ENCODE measurements around the gene ADD3. TPM values are rescaled to one million over a fixed set of nuclear protein-coding genes. Genes with fewer than 3 reads are reported as not detected.

ADD3 gene
- total and polyA plus RNA-seq, 8 donors, result 31.9 to 83.3 (median 47.2) TPM

DNA sequence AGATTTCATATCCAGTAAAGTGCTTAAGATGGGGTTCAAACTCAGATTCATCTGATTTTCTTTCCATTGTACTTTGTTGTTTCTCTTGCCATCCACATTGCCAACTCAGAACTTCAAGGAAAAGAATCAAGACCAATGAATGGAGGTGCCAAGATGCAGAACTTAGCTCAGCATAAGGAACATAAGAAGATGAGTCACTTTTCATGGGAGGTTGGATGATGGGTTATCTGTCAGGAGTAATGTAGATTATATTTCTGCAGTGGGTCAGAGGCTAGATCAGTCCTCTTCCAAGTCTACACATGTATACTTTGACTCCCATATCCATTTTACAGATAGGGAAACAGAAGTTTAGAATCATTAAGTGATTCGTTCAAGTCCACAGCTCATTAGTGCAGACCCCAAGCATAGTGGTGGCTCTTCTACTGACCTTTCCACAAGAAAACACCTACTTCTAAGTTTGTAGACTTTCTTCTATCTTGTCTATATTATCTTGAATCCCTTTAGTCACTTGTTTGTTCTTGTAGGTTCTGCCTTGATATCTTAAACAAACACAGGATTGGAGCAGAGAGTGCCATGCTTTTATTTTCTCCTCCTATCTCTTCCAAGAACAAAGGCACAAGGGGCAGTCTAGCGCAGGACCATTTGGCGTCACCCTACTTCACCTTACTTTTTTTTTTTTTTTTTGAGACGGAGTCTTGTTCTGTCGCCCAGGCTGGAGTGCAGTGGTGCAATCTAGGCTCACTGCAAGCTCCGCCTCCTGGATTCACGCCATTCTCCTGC is 14.0 kb upstream of the ADD3 start:
- no peaks in the 10 kb centered on the region for H3K36me3 ChIP-seq
- no peak overlapping the region for H3K27ac ChIP-seq
- TF ChIP-seq, protein P1, sequence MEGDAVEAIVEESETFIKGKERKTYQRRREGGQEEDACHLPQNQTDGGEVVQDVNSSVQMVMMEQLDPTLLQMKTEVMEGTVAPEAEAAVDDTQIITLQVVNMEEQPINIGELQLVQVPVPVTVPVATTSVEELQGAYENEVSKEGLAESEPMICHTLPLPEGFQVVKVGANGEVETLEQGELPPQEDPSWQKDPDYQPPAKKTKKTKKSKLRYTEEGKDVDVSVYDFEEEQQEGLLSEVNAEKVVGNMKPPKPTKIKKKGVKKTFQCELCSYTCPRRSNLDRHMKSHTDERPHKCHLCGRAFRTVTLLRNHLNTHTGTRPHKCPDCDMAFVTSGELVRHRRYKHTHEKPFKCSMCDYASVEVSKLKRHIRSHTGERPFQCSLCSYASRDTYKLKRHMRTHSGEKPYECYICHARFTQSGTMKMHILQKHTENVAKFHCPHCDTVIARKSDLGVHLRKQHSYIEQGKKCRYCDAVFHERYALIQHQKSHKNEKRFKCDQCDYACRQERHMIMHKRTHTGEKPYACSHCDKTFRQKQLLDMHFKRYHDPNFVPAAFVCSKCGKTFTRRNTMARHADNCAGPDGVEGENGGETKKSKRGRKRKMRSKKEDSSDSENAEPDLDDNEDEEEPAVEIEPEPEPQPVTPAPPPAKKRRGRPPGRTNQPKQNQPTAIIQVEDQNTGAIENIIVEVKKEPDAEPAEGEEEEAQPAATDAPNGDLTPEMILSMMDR (IDR thresholded peaks at IDR 0.05), result no peak
- H3K4me3 ChIP-seq, result no peak overlapping the region
- intact Hi-C loops (cut with DNase I), result no loop called here
- FAIRE-seq (no peak), DNase-seq (no peak), ATAC-seq (peak in 3 of 4 donors; percentile 16 to 55 (median 36))
- H3K4me1 ChIP-seq, result peaks cover 13 to 38% (median 33%) of the 10 kb centered on the region in 3 donors
- H3K9me3 ChIP-seq, result no peaks in the 10 kb centered on the region
- no peaks in the 10 kb centered on the region for H3K27me3 ChIP-seq
- 44 to 61% methylated on average over 7 of the region's 7 CpGs for WGBS, 2 donors

DNA sequence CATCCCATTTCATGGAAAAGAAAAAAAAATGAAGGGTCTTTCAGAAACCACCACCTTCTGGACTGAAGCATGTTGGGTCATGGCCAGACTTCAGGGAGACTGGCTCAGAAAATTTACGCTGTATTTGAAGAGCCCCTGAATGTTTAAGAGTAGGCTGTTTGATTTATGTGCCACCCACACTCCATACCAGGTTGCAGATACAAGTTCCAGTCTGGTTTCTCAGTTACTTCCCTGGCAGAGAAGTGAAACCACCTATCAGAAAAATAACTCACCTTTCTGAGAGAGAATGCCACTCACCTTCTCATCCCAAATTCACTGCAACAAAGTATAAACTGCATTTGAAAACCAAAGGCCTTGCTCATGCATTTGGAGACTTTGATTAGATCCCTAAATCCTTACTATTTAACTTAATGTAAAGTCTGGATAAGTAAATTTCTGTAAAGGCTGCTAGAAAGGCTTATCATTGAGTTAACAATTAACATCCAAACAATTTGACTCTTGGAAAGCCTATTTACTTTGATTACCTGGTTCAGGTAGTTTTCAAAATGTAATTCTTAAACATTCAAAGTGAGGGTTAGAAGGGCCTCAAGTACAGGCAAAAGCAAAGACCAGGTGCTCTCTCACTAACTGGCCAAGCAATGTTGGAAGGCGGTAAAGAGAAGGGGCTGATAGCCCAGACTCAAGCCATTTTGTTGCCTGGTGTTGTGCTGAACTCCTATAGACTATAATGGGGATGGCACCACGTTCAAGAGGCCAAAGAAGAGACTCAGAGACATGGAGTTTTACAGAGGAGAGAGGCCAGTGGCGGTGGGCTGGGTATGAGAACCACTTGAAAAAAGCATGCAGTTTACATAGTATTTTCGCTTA is 12.8 kb upstream of the ADD3 start:
- Histone ChIP-seq H3K4me3 (no peak overlapping the region), H3K36me3 (no peaks in the 10 kb centered on the region), H3K27me3 (no peaks in the 10 kb centered on the region), H3K4me1 (peaks cover 16 to 43% (median 37%) of the 10 kb centered on the region in 3 donors), H3K27ac (peak overlapping the region in 3 of 4 donors; percentile 20 to 67 (median 30)), H3K9me3 (no peaks in the 10 kb centered on the region)
- 62 to 73% methylated on average over 5 of the region's 5 CpGs for WGBS, 2 donors
- ATAC-seq (peak in 3 of 4 donors; percentile 31 to 61 (median 45)), FAIRE-seq (no peak), DNase-seq (no peak)
- TF ChIP-seq, protein P1 (IDR thresholded peaks at IDR 0.05), result no peak
- intact Hi-C loops (cut with DNase I), result no loop called here

DNA sequence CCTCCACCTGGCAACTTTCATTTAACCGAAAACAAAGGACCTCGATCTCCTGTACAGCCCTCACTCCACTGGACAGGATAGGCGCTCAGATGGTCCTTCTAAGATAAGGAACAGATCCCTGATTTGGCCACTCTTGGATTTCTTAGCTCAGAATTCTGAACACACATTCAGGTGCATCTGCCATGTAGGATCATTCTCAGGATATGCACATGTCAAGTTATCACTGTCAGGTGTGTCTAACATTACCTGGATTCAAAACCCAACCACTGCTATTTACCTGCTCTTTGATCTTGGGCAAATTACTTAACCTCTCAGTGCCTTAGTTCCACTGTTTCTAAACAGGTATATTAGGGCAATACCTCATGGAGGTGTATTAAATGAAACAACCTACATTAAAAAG is 12.2 kb upstream of the ADD3 start:
- FAIRE-seq (no peak), DNase-seq (no peak), ATAC-seq (peak in 1 of 4 donors; percentile 5)
- H3K27me3 ChIP-seq, result no peaks in the 10 kb centered on the region
- H3K27ac ChIP-seq, result peak overlapping the region in 2 of 4 donors; percentile 20 to 67
- TF ChIP-seq, protein P1 (IDR thresholded peaks at IDR 0.05), result no peak
- no peaks in the 10 kb centered on the region for H3K9me3 ChIP-seq
- H3K4me1 ChIP-seq, result peaks cover 16 to 45% (median 37%) of the 10 kb centered on the region in 3 donors
- H3K36me3 ChIP-seq, result no peaks in the 10 kb centered on the region
- 46 to 63% methylated on average over 3 of the region's 3 CpGs for WGBS, 2 donors
- intact Hi-C loops (cut with DNase I), result no loop called here
- H3K4me3 ChIP-seq, result no peak overlapping the region

DNA sequence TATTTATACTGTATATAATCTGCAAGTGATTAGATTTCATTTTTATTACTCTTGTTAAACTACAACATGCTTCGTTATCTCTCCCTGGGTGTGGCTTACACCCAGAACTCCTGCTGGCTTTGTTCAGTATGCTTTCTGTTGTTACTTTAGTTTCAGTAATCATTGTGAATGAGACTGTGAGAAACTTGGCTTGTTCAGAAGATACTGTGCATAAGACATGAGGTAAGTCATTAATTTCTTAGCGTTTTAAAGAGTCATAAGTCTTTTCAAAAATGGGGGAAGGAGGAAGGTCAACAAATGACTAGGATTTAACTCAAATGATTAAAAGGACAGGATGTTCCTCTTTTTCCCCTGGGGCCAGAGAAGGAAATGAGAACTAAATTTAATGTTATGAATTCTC is 11.6 kb upstream of the ADD3 start:
- H3K36me3 ChIP-seq, result no peaks in the 10 kb centered on the region
- H3K4me3 ChIP-seq, result peak overlapping the region in 1 of 4 donors; percentile 9
- peaks cover 16 to 45% (median 37%) of the 10 kb centered on the region in 3 donors for H3K4me1 ChIP-seq
- H3K9me3 ChIP-seq, result no peaks in the 10 kb centered on the region
- WGBS, 2 donors, result 4 to 8% methylated on average over 2 of the region's 2 CpGs
- TF ChIP-seq, protein P1 (IDR thresholded peaks at IDR 0.05), result no peak
- intact Hi-C loops (cut with DNase I), result no loop called here
- ATAC-seq (peak; percentile 47 to 74 (median 68)), FAIRE-seq (peak; percentile 88), DNase-seq (no peak)
- H3K27me3 ChIP-seq, result no peaks in the 10 kb centered on the region
- peak overlapping the region; percentile 9 to 67 (median 25) for H3K27ac ChIP-seq

Measured in pancreas (tissue), 10 donors.